SU-DHL-6 (cell line): ENCODE results near the gene GYPC.

Source experiments
- H2AFZ ChIP-seq: fragments of 200-600 bp; sonication (generic); 2 replicates; pipeline ENCODE4 v1.6.1; 2014; ENCODE audit warnings: low read depth, mild to moderate bottlenecking, moderate library complexity, mixed read lengths, antibody characterized with exemption, low read length; ENCODE audit not compliant: severe bottlenecking
- H3F3A ChIP-seq: fragments of 200-600 bp; shearing (Covaris generic); 2 replicates; pipeline ENCODE4 v1.6.0; 2016; ENCODE audit warnings: antibody characterized with exemption, mild to moderate bottlenecking; ENCODE audit not compliant: insufficient read depth
- H3K27ac ChIP-seq: fragments of 200-600 bp; sonication (generic); 2 replicates; pipeline ENCODE4 v1.5.1; 2016; ENCODE audit warnings: low read depth, mild to moderate bottlenecking, low read length, moderate library complexity, mixed read lengths
- H3K27me3 ChIP-seq: fragments of 200-600 bp; sonication (generic), shearing (Covaris generic); 2 replicates; pipeline ENCODE4 v1.6.0; 2014; ENCODE audit warnings: mild to moderate bottlenecking, low read length
- H3K36me3 ChIP-seq: fragments of 200-600 bp; sonication (generic); 2 replicates; pipeline ENCODE4 v1.6.1; 2014; ENCODE audit warnings: mild to moderate bottlenecking, low read length, mixed read lengths
- H3K4me2 ChIP-seq: fragments of 300-600, 200-600 bp; shearing (Covaris generic), sonication (generic); 2 replicates; pipeline ENCODE4 v1.6.0; 2014; ENCODE audit warnings: low read length, low read depth, mild to moderate bottlenecking; ENCODE audit not compliant: poor library complexity, severe bottlenecking
- H3K4me3 ChIP-seq: fragments of 200-600 bp; sonication (generic); 2 replicates; pipeline ENCODE4 v1.5.1; 2014; ENCODE audit warnings: antibody characterized with exemption, low read length, mild to moderate bottlenecking, mixed read lengths; ENCODE audit not compliant: insufficient read depth, poor library complexity, severe bottlenecking
- H3K79me2 ChIP-seq: fragments of 200-600 bp; sonication (generic); 2 replicates; pipeline ENCODE4 v1.6.1; 2014; ENCODE audit warnings: mild to moderate bottlenecking, low read length, moderate library complexity; ENCODE audit not compliant: insufficient read depth
- H3K9ac ChIP-seq: fragments of 200-600 bp; sonication (generic); 2 replicates; pipeline ENCODE4 v1.7.0; 2014; ENCODE audit warnings: mild to moderate bottlenecking, low read length
- H3K9me2 ChIP-seq: fragments of 200-600 bp; sonication (generic); replicated peaks from 2 replicates; pipeline ENCODE4 v1.6.1; 2014; ENCODE audit warnings: low read length; ENCODE audit not compliant: insufficient read depth
- H3K9me3 ChIP-seq: fragments of 200-600 bp; sonication (generic); 2 replicates; pipeline ENCODE4 v1.6.1; 2014; ENCODE audit warnings: low read length, mixed read lengths; ENCODE audit not compliant: insufficient read depth
- H4K20me1 ChIP-seq: fragments of 200-600 bp; sonication (generic); 2 replicates; pipeline ENCODE4 v1.6.1; 2014; ENCODE audit warnings: low read depth, mild to moderate bottlenecking, antibody characterized with exemption, low read length, moderate library complexity, mixed read lengths
- CTCF ChIP-seq: fragments of 200-600 bp; sonication (generic); IDR thresholded peaks from one replicate; pipeline ENCODE4 v1.5.1; 2017; ENCODE audit warnings: antibody characterized with exemption, mild to moderate bottlenecking, low read length, moderate library complexity; ENCODE audit not compliant: insufficient read depth, poor library complexity, severe bottlenecking
- EZH2phosphoT487 ChIP-seq: fragments of 200-600 bp; sonication (generic), shearing (Covaris generic); conservative IDR thresholded peaks from 2 replicates; pipeline ENCODE4 v1.6.1; 2018; ENCODE audit warnings: mild to moderate bottlenecking, antibody characterized with exemption, low read length, moderate library complexity, mixed read lengths

The GYPC gene

DNA sequence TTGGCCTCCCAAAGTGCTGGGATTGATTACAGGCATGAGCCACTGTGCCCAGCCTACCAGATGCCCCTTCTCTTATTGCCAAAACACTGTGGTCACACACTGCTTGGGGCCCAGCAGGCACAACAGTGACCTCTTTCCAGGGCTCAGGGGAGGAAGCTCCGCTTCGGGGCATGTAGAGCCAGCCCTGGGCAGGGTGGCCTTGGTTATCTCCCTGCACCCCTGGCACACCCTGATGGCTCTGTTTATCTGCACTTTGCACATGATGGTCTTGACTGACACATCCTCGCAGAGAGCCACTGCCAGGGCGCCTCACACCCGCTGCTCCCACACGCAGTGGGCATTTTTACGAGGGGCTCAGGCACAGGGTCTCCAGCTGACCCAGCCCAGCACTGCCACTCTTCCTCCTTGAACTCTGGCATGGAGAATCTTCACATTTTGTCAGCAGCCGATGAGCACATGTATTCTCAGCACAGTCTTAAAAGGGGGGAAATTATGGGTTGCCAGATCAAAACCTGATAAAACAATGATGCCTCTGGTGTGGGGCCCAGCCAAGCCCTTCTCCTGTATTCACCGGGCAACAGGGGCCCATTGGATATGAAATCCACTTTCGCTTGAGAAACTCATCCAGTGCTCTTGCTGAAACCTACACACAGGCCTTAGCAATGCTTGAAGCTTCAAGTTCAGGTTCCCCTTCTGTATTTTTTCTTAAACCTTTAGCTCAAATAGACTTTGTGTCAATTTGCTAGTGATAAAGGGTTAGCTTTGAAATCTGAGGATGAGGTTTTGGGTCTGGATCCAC lies 5.9 kb downstream of the GYPC start:
- Histone ChIP-seq H3K9me3 (no peaks in the 10 kb centered on the region), H3K36me3 (no peaks in the 10 kb centered on the region), H3K9me2 (no peaks in the 10 kb centered on the region), H3K27ac (no peak overlapping the region), H3K9ac (no peak overlapping the region), H3K4me2 (no peak overlapping the region), H3K4me3 (no peak overlapping the region), H3K79me2 (no peaks in the 10 kb centered on the region), H2AFZ (no peak overlapping the region), H3F3A (no peaks in the 10 kb centered on the region), H4K20me1 (no peaks in the 10 kb centered on the region), H3K27me3 (no peaks in the 10 kb centered on the region)
- no peak for TF ChIP-seq EZH2phosphoT487
- TF ChIP-seq CTCF = no peak

GRCh38 chr2:126662621-126663020 lies 6.7 kb downstream of the GYPC start:
- no peak for TF ChIP-seq EZH2phosphoT487
- no peak for TF ChIP-seq CTCF
- Histone ChIP-seq H3K9ac (no peak overlapping the region), H3K9me2 (no peaks in the 10 kb centered on the region)

DNA sequence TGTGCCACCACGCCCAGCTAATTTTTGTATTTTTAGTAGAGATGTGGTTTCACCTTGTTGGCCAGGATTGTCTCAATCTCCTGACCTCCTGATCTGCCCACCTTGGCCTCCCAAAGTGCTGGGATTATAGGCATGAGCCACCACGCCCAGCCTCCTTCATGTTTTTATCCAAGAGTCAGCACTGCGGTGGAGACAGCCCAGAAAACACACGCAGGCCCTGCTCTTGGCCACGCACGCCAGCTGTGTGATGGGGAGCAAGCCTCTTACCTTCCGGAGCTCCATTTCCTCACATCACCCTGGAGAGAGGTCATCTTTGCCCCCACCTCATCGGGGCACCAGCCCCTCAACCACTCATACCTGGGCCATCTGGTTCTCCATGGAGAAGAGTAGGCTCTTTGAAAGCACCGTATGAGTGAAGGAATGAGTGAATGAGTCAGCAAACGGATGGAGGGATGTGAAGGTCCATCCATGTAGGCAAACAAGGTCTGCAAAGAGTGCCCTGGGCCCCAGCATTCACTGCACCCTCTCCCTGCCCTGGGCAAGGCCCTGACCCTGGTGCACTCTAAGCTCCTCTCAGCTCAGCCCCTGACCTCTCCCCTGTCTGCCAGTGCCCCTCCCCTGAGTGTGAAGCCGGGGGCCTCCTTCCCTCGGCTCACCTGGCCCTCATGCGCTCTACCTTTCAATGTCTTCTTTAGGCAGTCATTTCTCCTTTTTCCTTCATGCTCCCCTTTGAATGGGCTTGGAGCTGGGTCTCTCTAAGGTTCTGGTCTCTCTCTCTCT lies 7.4 kb downstream of the GYPC start:
- no peak overlapping the region for H3K4me3 ChIP-seq
- no peaks in the 10 kb centered on the region for H4K20me1 ChIP-seq
- H3K9me2 ChIP-seq = no peaks in the 10 kb centered on the region
- H3K9ac ChIP-seq = no peak overlapping the region
- no peak overlapping the region for H3K4me2 ChIP-seq
- no peaks in the 10 kb centered on the region for H3F3A ChIP-seq
- no peak overlapping the region for H3K27ac ChIP-seq
- H2AFZ ChIP-seq = no peak overlapping the region
- H3K27me3 ChIP-seq = no peaks in the 10 kb centered on the region
- H3K9me3 ChIP-seq = no peaks in the 10 kb centered on the region
- H3K79me2 ChIP-seq = no peaks in the 10 kb centered on the region
- H3K36me3 ChIP-seq = no peaks in the 10 kb centered on the region
- no peak for TF ChIP-seq CTCF

More at GRCh38 chr2:126662621-126663020, 6.7 kb downstream of the GYPC start:
- H3K4me2 ChIP-seq = no peak overlapping the region
- no peak overlapping the region for H3K27ac ChIP-seq
- no peaks in the 10 kb centered on the region for H3K27me3 ChIP-seq
- H3K36me3 ChIP-seq = no peaks in the 10 kb centered on the region
- H3F3A ChIP-seq = no peaks in the 10 kb centered on the region
- no peaks in the 10 kb centered on the region for H3K9me3 ChIP-seq
- H3K4me3 ChIP-seq = no peak overlapping the region
- no peaks in the 10 kb centered on the region for H3K79me2 ChIP-seq
- no peak overlapping the region for H2AFZ ChIP-seq
- H4K20me1 ChIP-seq = no peaks in the 10 kb centered on the region
